NCI-H82 treated with DMSO at 0.1 percent for 48 hours (cell line): ENCODE results near the gene CNPY4.

ENCODE experiments used
- DNase-seq: peaks from one replicate; lab custom pipeline; 2025; ENCODE audit not compliant: unreplicated experiment; lab: John Stamatoyannopoulos, UW

CNPY4 gene

GRCh38 chr7:100119072-100119969 lies at the start of gene CNPY4, which contains the start of gene TAF6:
Gene CNPY4 (plus strand): TSS chr7:100119634. CDS start chr7:100119745, 111 bp downstream.
Gene TAF6 (minus strand): TSS chr7:100119358. CDS start chr7:100114209, 5,149 bp downstream.
- peak; percentile 87 for DNase-seq

GRCh38 chr7:100069991-100070390 lies 49.4 kb upstream of the CNPY4 start:
- no peak for DNase-seq

- no peak for DNase-seq
Observed at GRCh38 chr7:100071018-100071723, 48.3 kb upstream of the CNPY4 start.

GRCh38 chr7:100072462-100072861 lies 47.0 kb upstream of the CNPY4 start:
- DNase-seq: no peak

GRCh38 chr7:100074841-100075240 lies 44.6 kb upstream of the CNPY4 start:
- DNase-seq: no peak

GRCh38 chr7:100075418-100075817 lies 44.0 kb upstream of the CNPY4 start:
- no peak for DNase-seq

GRCh38 chr7:100077205-100077604 lies 42.2 kb upstream of the CNPY4 start:
- DNase-seq: no peak

GRCh38 chr7:100079024-100079560 lies 40.3 kb upstream of the CNPY4 start:
- DNase-seq: no peak

- no peak for DNase-seq
Observed at GRCh38 chr7:100080907-100081534, 38.4 kb upstream of the CNPY4 start.

GRCh38 chr7:100081535-100082102 lies 37.8 kb upstream of the CNPY4 start, which contains the start of gene ZNF3:
Gene ZNF3 (minus strand): TSS chr7:100081723. CDS start chr7:100077357, 4,366 bp downstream.
- peak; percentile 97 for DNase-seq

GRCh38 chr7:100082978-100083377 lies 36.5 kb upstream of the CNPY4 start:
- no peak for DNase-seq

- no peak for DNase-seq
Observed at GRCh38 chr7:100085515-100085914, 33.9 kb upstream of the CNPY4 start.

- DNase-seq: peak; percentile 75
Observed at GRCh38 chr7:100087055-100087750, 32.2 kb upstream of the CNPY4 start.

- DNase-seq: no peak
Observed at GRCh38 chr7:100088095-100088620, 31.3 kb upstream of the CNPY4 start.

- peak; percentile 12 for DNase-seq
Observed at GRCh38 chr7:100088621-100089457, 30.6 kb upstream of the CNPY4 start, which contains the start of gene COPS6. Gene COPS6 (plus strand): TSS chr7:100088969. CDS start chr7:100088991, 22 bp downstream.

GRCh38 chr7:100089458-100090196 lies 29.8 kb upstream of the CNPY4 start:
- no peak for DNase-seq

- DNase-seq: no peak
Observed at GRCh38 chr7:100090527-100091410, 28.7 kb upstream of the CNPY4 start.
